HG03571 (cell line): Measurements from ENCODE around the gene RNF145.
"Not testable (repeated sequence)": the region's sequence is repeated elsewhere in the genome, so short reads cannot be mapped to it uniquely, and the experiment has no call there.

Experiments
- ATAC-seq: cut with Tn5 transposase; IDR thresholded peaks from one replicate; pipeline ENCODE4 v1.9.1; 2021; ENCODE audit not compliant: unreplicated experiment

Gene RNF145

DNA sequence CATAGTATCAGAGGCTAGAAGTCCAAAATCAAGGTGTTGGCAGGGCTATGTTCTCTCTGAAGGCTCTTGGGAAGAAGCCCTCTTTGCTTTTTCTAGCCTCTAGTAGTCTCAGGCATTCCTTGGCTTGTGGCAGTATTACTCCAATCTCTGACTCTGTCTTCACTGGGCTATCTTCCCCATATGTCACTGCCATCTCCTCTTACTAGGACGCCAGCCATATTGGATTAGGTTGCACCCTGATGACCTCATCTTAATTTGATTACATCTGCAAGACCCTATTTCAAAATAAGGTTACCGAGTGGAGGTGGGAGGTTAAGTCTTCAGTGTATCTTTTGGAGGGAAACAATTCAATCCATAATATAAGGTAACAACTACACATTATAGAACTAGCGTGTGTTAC is 88.3 kb downstream of the RNF145 start:
- no peak for ATAC-seq

DNA sequence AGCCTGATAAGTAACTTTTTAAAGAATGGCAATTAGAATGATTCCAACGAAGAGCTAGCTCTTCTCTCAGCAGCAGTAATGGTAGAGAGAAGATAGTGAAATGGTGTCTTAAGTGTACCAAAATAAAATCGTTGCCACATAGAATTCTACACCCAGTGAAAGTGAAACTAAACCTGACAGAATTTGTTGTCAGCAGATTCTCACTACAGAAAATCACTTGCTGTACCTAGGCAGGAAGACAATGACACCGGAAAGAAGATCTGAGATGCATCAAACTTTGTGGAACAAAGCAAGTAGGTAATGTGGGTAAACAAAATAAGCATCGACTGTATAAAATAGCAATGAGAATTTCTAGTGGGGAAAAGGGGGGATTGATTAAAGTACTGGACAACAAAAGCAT is 88.9 kb downstream of the RNF145 start:
- ATAC-seq, result no peak

DNA sequence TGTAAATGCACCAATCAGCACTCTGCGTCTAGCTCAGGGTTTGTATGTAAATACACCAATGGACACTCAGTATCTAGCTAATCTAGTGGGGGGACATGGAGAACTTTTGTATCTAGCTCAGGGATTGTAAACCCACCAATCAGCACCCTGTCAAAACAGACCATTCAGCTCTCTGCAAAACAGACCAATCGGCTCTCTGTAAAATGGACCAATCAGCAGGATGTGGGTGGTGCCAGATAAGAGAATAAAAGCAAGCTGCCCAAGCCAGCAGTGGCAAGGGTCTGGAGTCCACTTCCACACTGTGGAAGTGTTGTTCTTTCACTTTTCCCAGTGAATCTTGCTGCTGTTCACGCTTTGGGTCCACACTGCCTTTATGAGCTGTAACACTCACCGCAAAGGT is 89.5 kb downstream of the RNF145 start:
- ATAC-seq, result not testable (repeated sequence)

DNA sequence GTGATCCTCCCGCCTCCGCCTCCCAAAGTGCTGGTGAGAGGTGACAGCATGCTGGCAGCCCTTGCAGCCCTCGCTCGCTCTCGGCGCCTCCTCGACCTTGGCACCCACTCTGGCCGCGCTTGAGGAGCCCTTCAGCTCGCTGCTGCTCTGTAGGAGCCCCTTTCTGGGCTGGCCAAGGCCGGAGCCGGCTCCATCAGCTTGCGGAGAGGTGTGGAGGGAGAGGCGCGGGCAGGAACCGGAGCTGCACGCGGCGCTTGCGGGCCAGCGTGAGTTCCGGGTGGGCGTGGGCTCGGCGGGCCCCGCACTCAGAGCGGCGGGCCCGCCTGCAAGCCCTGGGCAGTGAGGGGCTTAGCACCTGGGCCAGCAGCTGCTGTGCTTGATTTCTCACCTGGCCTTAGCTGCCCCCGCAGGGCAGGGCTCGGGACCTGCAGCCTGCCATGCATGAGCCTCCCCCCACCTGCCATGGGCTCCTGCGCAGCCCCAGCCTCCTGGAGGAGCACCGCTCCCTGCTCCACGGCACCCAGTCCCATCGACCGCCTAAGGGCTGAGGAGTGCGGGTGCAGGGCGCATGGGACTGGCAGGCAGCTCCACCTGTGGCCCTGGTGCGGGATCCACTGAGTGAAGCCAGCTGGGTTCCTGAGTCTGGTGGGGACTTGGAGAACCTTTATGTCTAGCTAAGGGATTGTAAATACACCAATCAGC is 90.2 kb downstream of the RNF145 start:
- ATAC-seq, result not testable (repeated sequence)

DNA sequence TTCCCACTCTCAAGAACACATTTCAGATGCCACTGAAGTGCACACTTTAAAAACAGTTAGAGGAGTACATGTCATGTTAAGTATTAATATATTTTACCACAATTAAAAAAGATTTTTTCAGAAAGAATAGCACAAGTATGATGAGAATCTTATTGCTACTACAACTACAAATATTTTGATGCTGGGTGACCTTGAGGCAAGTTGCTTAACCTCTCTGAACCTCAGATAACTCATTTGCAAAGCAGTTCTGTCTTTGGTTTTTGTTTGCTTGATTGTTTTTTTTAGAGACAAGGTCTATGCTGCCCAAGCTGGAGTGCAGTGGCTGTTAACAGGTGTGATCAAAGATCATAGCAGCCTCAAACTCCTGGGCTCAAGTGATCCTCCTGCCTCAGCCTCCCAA is 95.9 kb downstream of the RNF145 start:
- no peak for ATAC-seq

DNA sequence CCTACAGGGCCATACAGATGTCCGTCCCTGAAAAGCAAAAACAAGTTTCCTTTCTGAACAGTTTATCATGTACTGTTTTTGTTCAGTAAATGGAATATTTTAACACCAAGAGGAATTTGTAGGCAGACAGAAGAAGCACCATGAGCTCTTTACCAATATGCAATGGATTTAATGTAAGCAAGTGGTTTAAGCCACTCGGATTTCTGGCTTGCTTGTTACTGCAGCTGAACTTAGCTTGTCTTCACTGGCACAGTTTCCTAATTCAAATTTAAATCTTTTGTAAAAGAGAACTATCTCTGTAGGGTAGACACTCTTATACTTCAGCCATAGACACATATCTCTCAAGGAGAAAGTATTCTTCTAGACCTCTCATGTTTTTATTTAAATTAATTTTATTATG is 96.9 kb downstream of the RNF145 start:
- ATAC-seq, result no peak
